ENCODE data around the gene ITGA2B. TPM values are rescaled to one million over a fixed set of nuclear protein-coding genes. Genes with fewer than 3 reads are reported as not detected.

Gene ITGA2B
- total and polyA plus RNA-seq, 2 of the 13 experiments (the other 11 are each of a cell fraction or from before 2014, with no cell fraction given), result 0.38 to 1.1 TPM

GRCh38 chr17:44354582-44355561 is 34.6 kb downstream of the ITGA2B start (continued):
- no peak for TF ChIP-seq TERF1 (CRISPR knock-in tag; IDR thresholded peaks at IDR 0.05)
- no peak for TF ChIP-seq SMYD3 (CRISPR knock-in tag; IDR thresholded peaks at IDR 0.05)
- TF ChIP-seq SKI (IDR thresholded peaks at IDR 0.05; ENCODE audit: partially characterized antibody), result peak; percentile 50
- TF ChIP-seq AHR (CRISPR knock-in tag; IDR thresholded peaks at IDR 0.05), result no peak
- no peak for TF ChIP-seq TIGD3 (CRISPR knock-in tag; IDR thresholded peaks at IDR 0.05; ENCODE audit: borderline replicate concordance)
- no peak for TF ChIP-seq KLF6 (CRISPR knock-in tag; IDR thresholded peaks at IDR 0.05)
- no peak for TF ChIP-seq THAP8 (CRISPR knock-in tag; IDR thresholded peaks at IDR 0.05; ENCODE audit: borderline replicate concordance)
- TF ChIP-seq GRHL1 (CRISPR knock-in tag; conservative IDR thresholded peaks at IDR 0.05), result no peak
- TF ChIP-seq NFKB2 (CRISPR knock-in tag; IDR thresholded peaks at IDR 0.05; ENCODE audit: borderline replicate concordance), result peak; percentile 72; the same call in 1 of the 2 replicates
- no peak for TF ChIP-seq ATF1 (CRISPR knock-in tag; IDR thresholded peaks at IDR 0.05)
- TF ChIP-seq TFDP2 (CRISPR knock-in tag; IDR thresholded peaks at IDR 0.05), result peak; percentile 49; the same call in 1 of the 2 replicates
- TF ChIP-seq FOXP4 (CRISPR knock-in tag; IDR thresholded peaks at IDR 0.05), result no peak
- no peak for TF ChIP-seq ZNF749 (CRISPR knock-in tag; IDR thresholded peaks at IDR 0.05; ENCODE audit: borderline replicate concordance)
